Panc1 (cell line): ENCODE data around the gene FARS2.

Source experiments
- CTCF ChIP-seq: fragments of 450-650 bp; IDR thresholded peaks from 2 replicates; pipeline ENCODE4 v1.5.1; 2017; ENCODE audit warnings: mild to moderate bottlenecking
- POLR2AphosphoS5 ChIP-seq: IDR thresholded peaks from 2 replicates; pipeline ENCODE4 v1.6.1; 2012; ENCODE audit warnings: mild to moderate bottlenecking, low read depth, low read length, moderate library complexity
- REST ChIP-seq, 2 experiments: IDR thresholded peaks; 2 replicates each; pipeline ENCODE4 v1.6.1; 2011 to 2012; ENCODE audit warnings: low read depth in 2 of 2, control low read depth in 1 of 2, low read length in 1 of 2, mild to moderate bottlenecking in 1 of 2, moderate library complexity in 1 of 2; ENCODE audit not compliant: insufficient read depth in 1 of 2
- SIN3A ChIP-seq: IDR thresholded peaks from 2 replicates; pipeline ENCODE4 v1.6.1; 2012; ENCODE audit warnings: low read depth, mild to moderate bottlenecking, low read length, moderate library complexity, borderline replicate concordance; ENCODE audit not compliant: insufficient read depth

GRCh38 chr6:5506597-5506996, 245.3 kb downstream of the FARS2 start:
- TF ChIP-seq CTCF (no peak), POLR2AphosphoS5 (no peak), REST (IDR thresholded peaks at IDR 0.05; ENCODE audit: insufficient read depth in 1 of 2, low read depth in 2 of 2, low read length in 1 of 2) (no peak), SIN3A (no peak)
